ENCODE measurements around the gene TMTC1. TPM values are rescaled to one million over a fixed set of nuclear protein-coding genes. Genes with fewer than 3 reads are reported as not detected.

The TMTC1 gene
- total RNA-seq, 2 experiments from 2014 or later, result not detected

DNA sequence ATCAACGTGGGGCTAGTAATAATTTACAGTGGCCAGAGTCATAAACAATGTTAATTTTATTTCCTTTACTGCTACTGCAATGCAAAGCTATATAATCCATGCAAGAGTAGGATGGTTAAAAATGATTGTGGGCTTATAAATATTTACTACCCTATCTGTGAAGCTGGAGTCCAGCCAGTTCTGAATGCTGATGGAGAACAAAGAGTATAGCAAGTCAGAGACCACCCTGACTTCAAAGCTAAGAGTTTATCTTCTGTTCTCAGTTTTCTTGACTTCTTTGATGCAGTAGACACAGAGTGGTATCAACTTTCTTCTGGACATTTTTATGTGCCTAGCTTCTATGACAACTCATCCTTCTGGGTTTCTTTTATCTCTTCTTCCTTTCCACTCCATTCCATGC is 252.3 kb downstream of the TMTC1 start:
- peaks cover 42% of the 10 kb centered on the region for H3K27me3 Mint-ChIP-seq
- POLR2A ChIA-PET, result no interaction called here
- Histone ChIP-seq H3K27ac (ENCODE audit: low read depth in 1 of 2, low read length in 2 of 2) (no peak overlapping the region), H3K4me3 (ENCODE audit: low read length) (no peak overlapping the region), H3K27me3 (ENCODE audit: control insufficient read depth in 1 of 2, insufficient read depth in 2 of 2, low read length in 2 of 2) (peaks cover 4 to 12% of the 10 kb centered on the region in 2 experiments), H3K36me3 (ENCODE audit: insufficient read depth, low read length) (no peaks in the 10 kb centered on the region), H3K4me1 (ENCODE audit: insufficient read depth, low read length) (no peaks in the 10 kb centered on the region), H3K9me3 (ENCODE audit: control insufficient read depth in 1 of 2, insufficient read depth in 1 of 2, low read length in 2 of 2) (no peaks in the 10 kb centered on the region)
- no peak for TF ChIP-seq CTCF (IDR thresholded peaks at IDR 0.05)
- no peaks in the 10 kb centered on the region for H3K36me3 Mint-ChIP-seq (ENCODE audit: low read depth)
- no peaks in the 10 kb centered on the region for H3K4me1 Mint-ChIP-seq (ENCODE audit: low read depth)
- H3K27ac Mint-ChIP-seq, result no peak overlapping the region
- intact Hi-C loops (cut with DNase I, micrococcal nuclease), result no loop called here
- ATAC-seq (ENCODE audit: poor library complexity) (no peak), DNase-seq (no peak)
- CTCF ChIA-PET, result no interaction called here
- no peaks in the 10 kb centered on the region for H3K9me3 Mint-ChIP-seq
- no peak overlapping the region for H3K4me3 Mint-ChIP-seq

GRCh38 chr12:29530436-29530835 is 253.3 kb downstream of the TMTC1 start:
- intact Hi-C loops (cut with DNase I, micrococcal nuclease), result no loop called here
- H3K36me3 ChIP-seq (ENCODE audit: insufficient read depth, low read length), result no peaks in the 10 kb centered on the region
- H3K4me1 ChIP-seq (ENCODE audit: insufficient read depth, low read length), result no peaks in the 10 kb centered on the region
- H3K4me3 Mint-ChIP-seq, result no peak overlapping the region
- H3K36me3 Mint-ChIP-seq (ENCODE audit: low read depth), result no peaks in the 10 kb centered on the region
- H3K27me3 ChIP-seq (ENCODE audit: control insufficient read depth in 1 of 2, insufficient read depth in 2 of 2, low read length in 2 of 2), result peaks cover 4 to 12% of the 10 kb centered on the region in 2 experiments
- TF ChIP-seq CTCF (IDR thresholded peaks at IDR 0.05), result no peak
- H3K9me3 Mint-ChIP-seq, result no peaks in the 10 kb centered on the region
- H3K27me3 Mint-ChIP-seq, result peaks cover 42% of the 10 kb centered on the region
- H3K27ac Mint-ChIP-seq, result no peak overlapping the region
- ChIA-PET CTCF (no interaction called here), POLR2A (no interaction called here)
- H3K9me3 ChIP-seq (ENCODE audit: control insufficient read depth in 1 of 2, insufficient read depth in 1 of 2, low read length in 2 of 2), result no peaks in the 10 kb centered on the region
- no peak for DNase-seq
- H3K4me3 ChIP-seq (ENCODE audit: low read length), result no peak overlapping the region
- ATAC-seq (ENCODE audit: poor library complexity), result no peak
- H3K27ac ChIP-seq (ENCODE audit: low read depth in 1 of 2, low read length in 2 of 2), result no peak overlapping the region
- H3K4me1 Mint-ChIP-seq (ENCODE audit: low read depth), result no peaks in the 10 kb centered on the region

DNA sequence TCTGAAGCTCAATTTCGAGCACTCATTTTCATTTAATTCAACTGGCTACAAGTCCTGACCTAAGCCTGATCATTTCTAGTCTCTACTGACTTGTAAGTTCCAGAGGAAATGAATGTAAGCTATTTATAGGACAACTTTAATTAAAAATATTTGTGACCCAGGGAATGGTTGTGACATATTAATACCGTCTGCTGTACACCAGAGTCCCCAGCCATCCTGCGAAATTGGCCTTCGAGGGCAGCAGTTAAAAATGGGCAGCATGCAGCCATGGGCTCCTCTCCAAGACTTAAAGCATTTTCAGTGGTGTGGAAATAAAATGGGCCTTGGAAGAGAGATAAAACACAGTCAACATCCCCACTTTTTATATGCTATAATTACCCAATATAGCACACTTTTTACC is 255.6 kb downstream of the TMTC1 start:
- intact Hi-C loops (cut with DNase I, micrococcal nuclease), result no loop called here
- CTCF ChIA-PET, result no interaction called here

More for the DNA sequence above, 255.6 kb downstream of the TMTC1 start:
- Mint-ChIP-seq H3K27ac (no peak overlapping the region), H3K36me3 (ENCODE audit: low read depth) (no peaks in the 10 kb centered on the region), H3K4me1 (ENCODE audit: low read depth) (no peaks in the 10 kb centered on the region), H3K4me3 (no peak overlapping the region), H3K9me3 (no peaks in the 10 kb centered on the region), H3K27me3 (peaks cover 32% of the 10 kb centered on the region)
- DNase-seq (no peak), ATAC-seq (ENCODE audit: poor library complexity) (no peak)
- no peak overlapping the region for H3K4me3 ChIP-seq (ENCODE audit: low read length)
- H3K9me3 ChIP-seq (ENCODE audit: control insufficient read depth in 1 of 2, insufficient read depth in 1 of 2, low read length in 2 of 2), result no peaks in the 10 kb centered on the region
- no peaks in the 10 kb centered on the region for H3K4me1 ChIP-seq (ENCODE audit: insufficient read depth, low read length)
- peaks cover 4 to 12% of the 10 kb centered on the region in 2 experiments for H3K27me3 ChIP-seq (ENCODE audit: control insufficient read depth in 1 of 2, insufficient read depth in 2 of 2, low read length in 2 of 2)
- no peak for TF ChIP-seq CTCF (IDR thresholded peaks at IDR 0.05)
- no peaks in the 10 kb centered on the region for H3K36me3 ChIP-seq (ENCODE audit: insufficient read depth, low read length)
- H3K27ac ChIP-seq (ENCODE audit: low read depth in 1 of 2, low read length in 2 of 2), result no peak overlapping the region
- POLR2A ChIA-PET, result no interaction called here

Data from CD4-positive, alpha-beta T cell (primary cell).